ENCODE data around the gene BAK1. TPM values are rescaled to one million over a fixed set of nuclear protein-coding genes. Genes with fewer than 3 reads are reported as not detected.
A peak's percentile ranks its signal among the peaks of the same experiment; 100 is the strongest.

Gene BAK1
- total and polyA plus RNA-seq, 2 experiments from 2014 or later = 18.8 to 30.7 TPM

DNA sequence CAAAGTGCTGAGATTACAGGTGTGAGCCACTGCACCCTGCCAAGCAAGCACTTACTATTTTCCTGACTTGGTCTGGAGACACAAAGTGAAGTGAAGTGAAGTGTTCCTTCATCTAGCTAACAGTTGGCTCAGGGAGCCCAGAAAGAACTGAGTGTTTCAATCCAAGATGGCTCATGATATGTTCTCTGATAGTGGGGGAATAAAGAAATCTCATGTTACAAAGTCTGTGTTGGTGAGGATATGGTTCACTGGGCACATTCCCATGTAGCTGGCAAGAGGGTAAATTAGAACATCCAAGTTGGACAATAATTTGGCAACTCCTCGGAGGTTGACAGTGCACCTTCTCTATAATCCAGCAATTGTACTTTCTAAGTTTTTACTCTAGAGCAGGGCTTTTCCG is 36.0 kb upstream of the BAK1 start:
- no peaks in the 10 kb centered on the region for H3K27me3 ChIP-seq (replicated peaks; ENCODE audit: insufficient read depth)
- TF ChIP-seq EZH2phosphoT487 (IDR thresholded peaks at IDR 0.05; ENCODE audit: insufficient read depth, low read depth) = no peak
- no peak for TF ChIP-seq EZH2 (IDR thresholded peaks at IDR 0.05; ENCODE audit: insufficient read depth, poor library complexity, severe bottlenecking)
- H3K9ac ChIP-seq = no peak overlapping the region
- H2AFZ ChIP-seq = no peak overlapping the region
- H3K9me2 ChIP-seq (ENCODE audit: insufficient read depth) = no peaks in the 10 kb centered on the region
- no peak for DNase-seq
- 59 to 60% methylated on average over 2 of the region's 2 CpGs for WGBS, 2 experiments (ENCODE audit: low coverage in 1 of 2, low lambda C conversion rate in 2 of 2, missing lambda C conversion rate in 2 of 2)
- H3K4me1 ChIP-seq (ENCODE audit: insufficient read depth) = peaks cover 17% of the 10 kb centered on the region
- in situ Hi-C loops (cut with MboI) = no loop called here
- no peak overlapping the region for H3K4me3 ChIP-seq
- no peak overlapping the region for H3K4me2 ChIP-seq (ENCODE audit: unreplicated experiment)
- no peaks in the 10 kb centered on the region for H4K20me1 ChIP-seq (ENCODE audit: insufficient read depth)
- H3K27ac ChIP-seq = no peak overlapping the region
- H3K79me2 ChIP-seq (ENCODE audit: insufficient read depth) = no peaks in the 10 kb centered on the region
- H3K36me3 ChIP-seq (ENCODE audit: low read depth) = no peaks in the 10 kb centered on the region
- no peaks in the 10 kb centered on the region for H3K9me3 ChIP-seq (ENCODE audit: low read depth)
- peaks cover 22% of the 10 kb centered on the region; the same call in 1 of the 2 replicates for H3F3A ChIP-seq (ENCODE audit: insufficient read depth)

DNA sequence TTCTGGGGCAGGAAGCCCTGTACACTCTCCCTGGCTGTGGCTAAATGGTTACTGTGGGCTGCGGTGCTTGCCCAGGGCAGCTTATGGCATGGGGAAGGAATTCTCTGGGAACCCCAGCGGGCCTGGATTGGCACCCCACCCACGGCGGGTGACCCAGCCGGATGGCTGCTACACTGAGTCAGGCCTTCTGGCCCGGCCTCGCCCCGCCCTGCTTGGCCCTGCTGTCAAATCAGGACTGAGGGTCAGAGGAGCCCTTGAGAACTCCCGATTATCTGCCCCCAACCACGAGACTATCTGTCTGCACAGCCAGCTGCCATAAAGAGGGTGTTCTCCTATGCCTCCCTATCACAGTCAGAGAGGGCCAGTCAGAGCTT is 33.7 kb upstream of the BAK1 start:
- Histone ChIP-seq H3K9me3 (ENCODE audit: low read depth) (no peaks in the 10 kb centered on the region), H3K9ac (peak overlapping the region; percentile 65), H3K27ac (peak overlapping the region; percentile 85), H3K36me3 (ENCODE audit: low read depth) (no peaks in the 10 kb centered on the region), H3K4me1 (ENCODE audit: insufficient read depth) (peaks cover 36% of the 10 kb centered on the region), H3K27me3 (replicated peaks; ENCODE audit: insufficient read depth) (no peaks in the 10 kb centered on the region), H3K4me3 (0 out of 2 replicates have a peak overlapping the region, but pooled peaks have one; percentile 33), H3K79me2 (ENCODE audit: insufficient read depth) (no peaks in the 10 kb centered on the region), H3K4me2 (ENCODE audit: unreplicated experiment) (peak overlapping the region; percentile 66), H3K9me2 (ENCODE audit: insufficient read depth) (no peaks in the 10 kb centered on the region), H2AFZ (peak overlapping the region; percentile 61), H3F3A (ENCODE audit: insufficient read depth) (0 out of 2 replicates have a peak, but pooled peaks cover 7% of the 10 kb centered on the region), H4K20me1 (ENCODE audit: insufficient read depth) (no peaks in the 10 kb centered on the region)
- WGBS, 2 experiments (ENCODE audit: low coverage in 1 of 2, low lambda C conversion rate in 2 of 2, missing lambda C conversion rate in 2 of 2) = 1 to 2% methylated on average over 9 of the region's 10 CpGs
- no peak for TF ChIP-seq EZH2 (IDR thresholded peaks at IDR 0.05; ENCODE audit: insufficient read depth, poor library complexity, severe bottlenecking)
- no peak for TF ChIP-seq EZH2phosphoT487 (IDR thresholded peaks at IDR 0.05; ENCODE audit: insufficient read depth, low read depth)
- in situ Hi-C loops (cut with MboI) = no loop called here
- DNase-seq = peak; percentile 97

DNA sequence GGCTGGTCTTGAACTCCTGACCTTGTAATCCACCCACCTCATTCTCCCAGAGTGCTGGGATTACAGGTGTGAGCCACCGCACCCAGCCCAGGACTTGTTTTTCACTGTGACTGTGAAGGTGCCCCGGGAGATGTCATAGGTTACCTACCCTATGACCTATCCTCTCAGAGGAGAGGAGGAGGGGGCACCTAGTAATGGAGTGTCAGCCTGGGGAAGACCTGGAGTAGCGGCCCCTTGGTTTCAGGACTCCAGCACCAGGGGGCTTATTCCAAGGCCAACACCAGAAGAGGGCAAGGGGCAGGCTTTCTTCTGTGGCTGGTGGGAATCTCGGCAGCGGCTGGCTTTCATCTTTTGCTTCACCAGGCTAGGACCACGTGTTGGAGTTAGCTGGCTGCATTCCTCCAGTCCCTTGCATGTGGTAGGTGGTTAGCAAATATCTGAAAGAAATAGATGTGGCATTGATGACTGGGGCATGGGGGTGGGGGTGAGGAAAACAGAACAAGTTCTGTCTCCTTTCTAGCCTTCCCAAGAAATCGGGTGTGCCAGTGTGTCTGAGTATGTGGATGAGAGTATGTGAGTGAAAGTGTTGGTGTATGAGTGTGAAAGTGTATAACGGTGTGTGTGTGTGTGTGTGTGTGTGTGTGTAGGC is 33.2 kb upstream of the BAK1 start:
- Histone ChIP-seq H3K9me3 (ENCODE audit: low read depth) (no peaks in the 10 kb centered on the region), H3K79me2 (ENCODE audit: insufficient read depth) (no peaks in the 10 kb centered on the region), H2AFZ (no peak overlapping the region), H3K9me2 (ENCODE audit: insufficient read depth) (no peaks in the 10 kb centered on the region), H3K36me3 (ENCODE audit: low read depth) (no peaks in the 10 kb centered on the region), H3K27ac (peak overlapping the region; percentile 85), H3K4me3 (0 out of 2 replicates have a peak overlapping the region, but pooled peaks have one; percentile 33), H3F3A (ENCODE audit: insufficient read depth) (0 out of 2 replicates have a peak, but pooled peaks cover 7% of the 10 kb centered on the region), H3K4me1 (ENCODE audit: insufficient read depth) (peaks cover 36% of the 10 kb centered on the region), H3K4me2 (ENCODE audit: unreplicated experiment) (peak overlapping the region; percentile 66), H3K27me3 (replicated peaks; ENCODE audit: insufficient read depth) (no peaks in the 10 kb centered on the region), H3K9ac (peak overlapping the region; percentile 65), H4K20me1 (ENCODE audit: insufficient read depth) (no peaks in the 10 kb centered on the region)
- TF ChIP-seq EZH2 (IDR thresholded peaks at IDR 0.05; ENCODE audit: insufficient read depth, poor library complexity, severe bottlenecking) = no peak
- TF ChIP-seq EZH2phosphoT487 (IDR thresholded peaks at IDR 0.05; ENCODE audit: insufficient read depth, low read depth) = no peak
- WGBS, 2 experiments (ENCODE audit: low coverage in 1 of 2, low lambda C conversion rate in 2 of 2, missing lambda C conversion rate in 2 of 2) = 56% methylated on average over 8 of the region's 8 CpGs
- peak; percentile 87 for DNase-seq
- in situ Hi-C loops (cut with MboI) = no loop called here

DNA sequence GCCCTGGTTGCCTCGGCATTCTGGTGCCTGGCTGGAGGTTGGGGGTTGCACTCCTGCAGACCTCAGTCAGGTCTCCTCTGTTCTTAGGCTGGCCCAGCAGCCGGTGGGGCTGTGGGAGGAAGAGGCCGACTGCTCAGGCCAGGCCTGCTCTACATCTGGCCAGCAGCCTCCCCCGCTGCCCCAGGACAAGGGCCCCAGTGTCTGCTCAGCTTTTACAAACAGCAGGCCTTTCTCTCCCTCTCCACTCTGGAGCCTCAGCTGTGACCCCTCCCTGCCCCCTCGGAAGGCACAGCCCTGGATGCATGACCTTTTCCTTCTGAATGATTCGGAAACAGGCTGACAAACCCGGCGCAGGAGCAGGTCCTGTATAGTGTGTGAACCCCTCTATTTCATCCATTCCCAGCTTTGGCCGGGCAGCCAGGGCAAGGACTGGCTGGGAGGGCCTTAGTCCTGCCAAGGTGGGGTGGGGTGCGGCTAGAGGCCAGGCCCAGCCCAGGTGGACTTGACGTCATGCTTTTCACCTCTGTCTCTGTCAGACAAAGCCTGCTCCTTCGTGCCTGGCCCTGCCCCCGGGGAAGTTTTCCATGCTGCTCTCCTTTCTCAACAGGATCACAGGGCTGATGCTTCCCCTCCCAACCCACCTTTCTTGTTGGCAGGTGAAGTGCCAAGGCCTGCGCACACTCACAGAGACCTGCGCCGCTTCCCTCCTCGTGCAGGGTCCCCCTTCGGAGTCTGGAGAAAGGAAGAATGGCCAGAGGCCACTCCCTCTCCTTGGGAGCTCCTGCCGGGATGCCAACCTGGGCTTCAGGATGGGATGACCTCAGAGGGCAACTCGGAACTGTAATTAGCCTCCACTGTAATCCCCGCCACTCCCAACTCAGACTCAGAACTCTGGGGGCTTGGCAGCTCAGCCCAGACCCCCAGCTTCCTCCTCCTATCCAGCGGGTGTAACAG is 31.0 kb upstream of the BAK1 start:
- Histone ChIP-seq H3K27me3 (replicated peaks; ENCODE audit: insufficient read depth) (no peaks in the 10 kb centered on the region), H3K36me3 (ENCODE audit: low read depth) (no peaks in the 10 kb centered on the region), H4K20me1 (ENCODE audit: insufficient read depth) (no peaks in the 10 kb centered on the region), H2AFZ (no peak overlapping the region), H3K79me2 (ENCODE audit: insufficient read depth) (no peaks in the 10 kb centered on the region), H3F3A (ENCODE audit: insufficient read depth) (0 out of 2 replicates have a peak, but pooled peaks cover 4% of the 10 kb centered on the region), H3K9me2 (ENCODE audit: insufficient read depth) (no peaks in the 10 kb centered on the region), H3K4me2 (ENCODE audit: unreplicated experiment) (no peak overlapping the region), H3K9me3 (ENCODE audit: low read depth) (no peaks in the 10 kb centered on the region), H3K4me1 (ENCODE audit: insufficient read depth) (peaks cover 36% of the 10 kb centered on the region), H3K27ac (no peak overlapping the region), H3K9ac (no peak overlapping the region), H3K4me3 (no peak overlapping the region)
- TF ChIP-seq EZH2 (IDR thresholded peaks at IDR 0.05; ENCODE audit: insufficient read depth, poor library complexity, severe bottlenecking) (no peak), EZH2phosphoT487 (IDR thresholded peaks at IDR 0.05; ENCODE audit: insufficient read depth, low read depth) (no peak)
- 93% methylated on average over 22 of the region's 22 CpGs for WGBS, 2 experiments (ENCODE audit: low coverage in 1 of 2, low lambda C conversion rate in 2 of 2, missing lambda C conversion rate in 2 of 2)
- in situ Hi-C loops (cut with MboI) = no loop called here
- DNase-seq = no peak

Data from GM23248 (cell line).